Measurements from ENCODE around the gene SLC25A31. TPM values are rescaled to one million over a fixed set of nuclear protein-coding genes. Genes with fewer than 3 reads are reported as not detected.

The SLC25A31 gene
- total RNA-seq, 4 donors from 2014 or later = not detected

DNA sequence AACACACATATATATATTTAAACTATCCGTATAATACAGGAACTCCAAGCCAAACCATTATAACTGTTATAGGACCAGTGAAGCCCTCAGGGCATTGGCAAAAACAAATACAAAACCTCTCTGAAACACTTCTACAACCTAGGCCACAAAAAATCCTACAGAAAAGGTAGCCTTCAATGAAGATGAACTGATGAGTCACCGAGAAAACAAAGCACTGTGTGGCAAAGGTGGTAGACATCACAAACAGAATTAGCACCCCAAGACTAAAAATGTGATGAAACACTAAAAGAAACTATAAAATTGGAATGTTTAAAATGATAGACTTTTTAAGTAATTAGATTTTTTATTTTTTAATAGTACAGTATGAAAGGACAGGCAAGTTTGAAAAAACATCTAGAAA is 46.4 kb downstream of the SLC25A31 start:
- TF ChIP-seq, protein P1, sequence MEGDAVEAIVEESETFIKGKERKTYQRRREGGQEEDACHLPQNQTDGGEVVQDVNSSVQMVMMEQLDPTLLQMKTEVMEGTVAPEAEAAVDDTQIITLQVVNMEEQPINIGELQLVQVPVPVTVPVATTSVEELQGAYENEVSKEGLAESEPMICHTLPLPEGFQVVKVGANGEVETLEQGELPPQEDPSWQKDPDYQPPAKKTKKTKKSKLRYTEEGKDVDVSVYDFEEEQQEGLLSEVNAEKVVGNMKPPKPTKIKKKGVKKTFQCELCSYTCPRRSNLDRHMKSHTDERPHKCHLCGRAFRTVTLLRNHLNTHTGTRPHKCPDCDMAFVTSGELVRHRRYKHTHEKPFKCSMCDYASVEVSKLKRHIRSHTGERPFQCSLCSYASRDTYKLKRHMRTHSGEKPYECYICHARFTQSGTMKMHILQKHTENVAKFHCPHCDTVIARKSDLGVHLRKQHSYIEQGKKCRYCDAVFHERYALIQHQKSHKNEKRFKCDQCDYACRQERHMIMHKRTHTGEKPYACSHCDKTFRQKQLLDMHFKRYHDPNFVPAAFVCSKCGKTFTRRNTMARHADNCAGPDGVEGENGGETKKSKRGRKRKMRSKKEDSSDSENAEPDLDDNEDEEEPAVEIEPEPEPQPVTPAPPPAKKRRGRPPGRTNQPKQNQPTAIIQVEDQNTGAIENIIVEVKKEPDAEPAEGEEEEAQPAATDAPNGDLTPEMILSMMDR (IDR thresholded peaks at IDR 0.05) = no peak

DNA sequence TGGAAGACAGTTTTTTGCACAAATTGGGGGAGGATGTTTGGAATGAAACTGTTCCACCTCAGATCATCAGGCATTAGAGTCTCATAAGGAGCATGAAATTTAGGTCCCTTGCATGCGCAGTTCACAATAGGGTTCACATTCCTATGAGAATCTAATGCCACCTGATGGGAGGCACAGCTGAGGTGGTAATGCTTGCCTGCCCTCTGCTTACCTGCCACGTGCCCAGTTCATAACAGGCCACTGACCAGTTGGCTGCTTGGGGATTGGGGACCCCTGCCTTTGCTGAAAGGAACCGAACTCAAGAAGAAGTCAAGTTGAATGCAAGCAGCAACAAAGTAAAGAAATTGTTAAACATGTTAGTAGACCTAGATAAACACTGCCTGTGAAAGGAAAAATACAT is 47.3 kb downstream of the SLC25A31 start:
- no peak for ATAC-seq (ENCODE audit: low FRiP score)
- no peak for DNase-seq (ENCODE audit: low spot score)

More for the DNA sequence above, 46.4 kb downstream of the SLC25A31 start:
- no peak for ATAC-seq (ENCODE audit: low FRiP score)
- no peak for DNase-seq (ENCODE audit: low spot score)

DNA sequence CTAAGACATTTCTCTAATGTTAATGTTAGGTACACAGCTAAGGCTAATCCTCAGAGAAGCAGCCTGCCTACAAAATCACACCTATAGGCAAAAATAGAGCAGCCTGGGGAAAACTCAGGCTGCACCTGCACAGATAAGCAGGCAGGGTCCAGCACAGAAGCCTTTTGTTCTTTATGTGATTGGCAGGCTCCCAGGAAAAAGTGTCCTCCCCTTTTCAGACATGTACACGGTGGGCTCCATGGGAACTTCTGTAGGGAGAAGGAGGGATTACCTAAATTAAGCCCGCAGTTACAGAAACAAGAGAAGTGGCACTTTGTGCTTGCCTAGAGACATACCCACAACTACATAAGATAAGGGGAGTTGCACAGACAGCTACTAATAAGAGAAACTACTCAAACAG is 47.9 kb downstream of the SLC25A31 start:
- ATAC-seq (ENCODE audit: low FRiP score) = no peak
- TF ChIP-seq, protein P1 (IDR thresholded peaks at IDR 0.05) = no peak
- DNase-seq (ENCODE audit: low spot score) = no peak

More for the DNA sequence above, 47.3 kb downstream of the SLC25A31 start:
- TF ChIP-seq, protein P1 (IDR thresholded peaks at IDR 0.05) = no peak

DNA sequence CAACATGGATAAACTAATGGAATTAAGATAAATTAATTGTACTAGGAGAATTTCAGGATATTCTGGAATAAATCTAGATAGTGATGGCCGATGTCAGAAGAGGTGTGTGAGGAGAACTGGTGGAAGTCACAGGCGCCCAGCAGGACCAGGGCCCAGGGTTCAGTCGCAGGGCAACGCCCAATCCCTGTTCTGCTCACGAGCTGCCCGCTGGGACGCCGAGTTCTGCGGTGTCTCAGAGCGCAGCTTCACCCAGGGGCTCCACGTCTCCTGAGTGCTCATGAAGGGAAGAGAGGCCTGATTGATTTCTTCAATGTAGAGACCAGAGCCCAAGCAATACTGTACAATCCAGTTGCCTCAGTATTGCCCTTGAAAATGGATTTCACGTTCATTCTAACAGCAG is 50.4 kb downstream of the SLC25A31 start:
- TF ChIP-seq, protein P1 (IDR thresholded peaks at IDR 0.05) = no peak
- ATAC-seq (ENCODE audit: low FRiP score) = no peak

DNA sequence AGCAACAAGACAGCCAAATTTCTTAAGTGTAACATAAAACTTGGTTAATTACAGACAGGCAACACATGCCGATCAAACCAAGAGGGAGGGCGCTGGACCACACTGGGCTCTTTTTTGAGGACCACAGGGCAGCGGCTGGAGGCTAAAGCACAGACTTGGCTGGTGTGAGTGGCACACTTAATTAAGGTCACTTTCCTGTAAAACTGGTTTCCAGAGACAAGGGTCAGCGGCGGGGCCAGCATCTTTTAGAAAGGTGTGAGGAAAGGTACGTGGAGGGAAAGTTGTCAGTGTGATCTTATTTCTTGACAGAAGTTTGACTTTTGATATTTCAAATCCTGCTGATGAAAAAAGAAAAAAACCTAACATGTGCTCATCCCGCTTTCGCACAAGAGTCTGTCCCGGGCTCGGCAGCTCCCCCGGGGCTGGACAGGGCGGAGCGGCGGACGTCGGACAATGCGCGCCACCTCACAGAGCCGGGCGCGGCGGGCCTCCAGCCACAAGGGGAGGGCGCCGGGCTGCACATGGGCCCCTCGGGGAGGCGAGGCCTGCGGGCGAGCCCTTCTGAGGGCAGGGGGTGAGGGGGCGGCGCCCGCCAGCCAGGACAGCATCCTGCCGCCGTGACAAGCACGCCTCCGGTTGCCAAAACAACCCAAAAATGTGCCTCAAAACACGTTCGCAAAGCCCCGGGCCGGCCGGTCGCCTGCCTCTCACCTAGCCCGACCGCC is 51.3 kb downstream of the SLC25A31 start:
- TF ChIP-seq, protein P1 (IDR thresholded peaks at IDR 0.05) = no peak
- DNase-seq (ENCODE audit: low spot score) = no peak
- peak; percentile 50 for ATAC-seq (ENCODE audit: low FRiP score)

More for the DNA sequence above, 50.4 kb downstream of the SLC25A31 start:
- DNase-seq (ENCODE audit: low spot score) = no peak

DNA sequence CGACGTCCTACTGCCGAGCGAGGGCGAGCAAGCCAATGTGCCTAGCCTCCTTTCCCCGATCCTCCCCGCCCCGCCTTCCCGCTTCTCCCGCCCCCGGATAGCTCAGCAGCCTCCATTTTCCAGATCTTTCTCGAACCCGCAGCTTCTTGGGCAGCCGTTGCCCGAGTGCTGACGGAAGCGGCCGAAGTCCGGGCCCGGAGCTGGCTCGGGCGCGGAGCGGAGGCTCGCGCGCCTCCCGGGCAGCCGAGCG is 51.8 kb downstream of the SLC25A31 start:
- TF ChIP-seq, protein P1 (IDR thresholded peaks at IDR 0.05) = no peak
- DNase-seq (ENCODE audit: low spot score) = peak; percentile 26
- peak; percentile 96 for ATAC-seq (ENCODE audit: low FRiP score)

DNA sequence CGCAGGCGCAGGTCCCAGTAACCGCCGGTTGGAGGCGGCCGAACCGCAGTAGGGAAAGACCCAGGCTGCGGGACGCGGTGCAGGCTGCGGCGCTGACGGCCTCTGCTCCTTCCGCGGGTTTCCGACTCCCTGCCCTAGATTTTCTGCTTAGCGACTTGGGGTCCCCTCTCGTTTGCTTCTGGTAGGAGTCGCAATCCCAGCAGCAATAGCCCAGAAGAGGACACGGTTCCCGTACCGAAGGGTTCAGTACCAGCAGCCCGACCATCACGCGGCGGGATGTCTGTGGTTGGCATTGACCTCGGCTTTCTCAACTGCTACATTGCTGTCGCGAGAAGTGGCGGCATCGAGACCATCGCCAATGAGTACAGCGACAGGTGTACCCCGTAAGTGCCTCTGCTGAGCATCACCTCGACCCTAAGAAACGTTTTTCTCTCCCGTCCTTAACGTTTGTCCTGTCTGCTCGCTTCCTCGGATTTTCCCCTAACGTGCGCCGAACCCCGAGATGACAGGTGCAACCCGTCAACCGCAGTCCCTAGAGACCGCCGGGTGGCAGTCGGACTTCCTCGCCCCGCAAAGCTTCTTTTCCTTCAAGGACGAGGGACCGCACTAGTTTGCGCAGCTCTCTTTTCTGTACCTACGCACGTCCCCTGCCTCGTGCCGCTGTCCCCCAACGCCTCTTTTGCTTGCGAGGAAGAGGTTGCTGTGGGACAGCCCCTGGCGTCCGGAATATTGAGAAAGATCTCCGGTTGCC is 52.2 kb downstream of the SLC25A31 start, which contains the start of gene HSPA4L:
Gene HSPA4L (plus strand): TSS at position 48 of the 751 bp plus-strand sequence. CDS start 229 bp downstream, at position 277.
- TF ChIP-seq, protein P1 (IDR thresholded peaks at IDR 0.05) = no peak
- peak; percentile 35 for ATAC-seq (ENCODE audit: low FRiP score)
- peak; percentile 29 for DNase-seq (ENCODE audit: low spot score)
